ENCODE data around the gene APLF. TPM values are rescaled to one million over a fixed set of nuclear protein-coding genes. Genes with fewer than 3 reads are reported as not detected.
"Not testable (repeated sequence)": the region's sequence is repeated elsewhere in the genome, so short reads cannot be mapped to it uniquely, and the experiment has no call there.

APLF gene
- total RNA-seq, 1 donor from 2014 or later = 1.1 TPM

DNA sequence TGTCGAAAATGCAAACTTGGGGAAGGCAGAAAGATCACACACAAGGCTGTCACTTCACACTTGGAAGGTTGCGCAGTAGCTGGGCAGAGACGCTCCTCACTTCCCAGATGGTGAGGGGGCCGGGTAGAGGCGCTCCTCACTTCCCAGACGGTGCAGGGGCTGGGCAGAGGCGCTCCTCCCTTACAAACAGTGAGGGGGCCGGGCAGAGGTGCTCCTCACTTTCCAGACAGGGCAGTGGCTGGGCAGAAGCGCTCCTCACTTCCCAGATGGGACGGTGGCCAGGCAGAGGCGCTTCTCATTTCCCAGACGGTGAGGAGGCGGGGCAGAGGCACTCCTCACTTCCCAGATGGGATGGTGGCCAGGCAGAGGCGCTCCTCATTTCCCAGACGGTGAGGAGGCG lies 59.6 kb downstream of the APLF start:
- ATAC-seq; DNase-seq (ENCODE audit: low spot score): not testable (repeated sequence)

DNA sequence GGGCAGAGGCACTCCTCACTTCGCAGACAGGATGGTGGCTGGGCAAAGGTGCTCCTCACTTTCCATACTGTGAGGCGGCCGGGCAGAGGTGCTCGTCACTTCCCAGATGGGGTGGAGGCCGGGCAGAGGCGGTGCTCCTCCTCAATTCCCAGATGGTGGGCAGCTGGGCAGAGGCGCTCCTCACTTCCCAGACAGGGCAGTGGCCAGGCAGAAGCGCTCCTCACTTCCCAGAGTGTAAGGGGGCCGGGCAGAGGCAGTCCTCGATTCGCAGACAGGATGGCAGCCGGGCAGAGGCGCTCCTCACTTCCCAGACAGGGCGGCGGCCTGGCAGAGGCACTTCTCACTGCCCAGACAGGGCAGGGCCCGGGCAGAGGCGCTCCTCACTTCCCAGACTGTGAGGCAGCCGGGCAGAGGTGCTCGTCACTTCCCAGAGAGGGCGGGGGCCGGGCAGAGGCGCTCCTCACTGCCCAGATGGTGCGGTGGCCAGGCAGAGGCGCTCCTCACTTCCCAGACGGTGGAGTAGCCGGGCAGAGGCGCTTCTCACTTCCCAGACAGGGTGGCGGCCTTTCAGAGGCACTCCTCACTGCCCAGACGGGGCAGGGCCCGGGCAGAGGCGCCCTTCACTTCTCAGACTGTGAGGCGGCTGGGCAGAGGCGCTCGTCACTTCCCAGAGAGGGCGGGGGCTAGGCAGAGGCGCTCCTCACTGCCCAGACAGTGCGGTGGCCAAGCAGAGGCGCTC lies 60.1 kb downstream of the APLF start:
- not testable (repeated sequence) for ATAC-seq; DNase-seq (ENCODE audit: low spot score)

DNA sequence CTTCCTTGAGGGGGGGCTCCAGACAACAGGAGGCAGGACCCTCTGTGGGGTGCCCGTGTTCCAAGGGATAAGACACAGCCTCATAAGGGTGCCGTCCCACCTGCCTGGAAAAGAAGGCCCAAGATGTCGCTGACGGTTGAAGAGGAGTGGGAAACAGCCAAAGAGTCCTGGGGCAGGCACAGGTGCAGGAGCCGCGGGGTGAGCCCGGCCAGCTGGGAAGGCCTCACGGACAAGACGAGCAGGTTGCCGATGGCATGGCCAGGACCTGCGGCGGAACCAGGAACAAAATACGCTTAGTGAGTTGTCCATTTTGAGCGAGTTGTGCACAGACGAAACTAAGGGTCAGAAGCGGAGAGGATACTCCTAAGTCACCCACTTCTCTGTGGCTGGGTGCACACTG lies 61.8 kb downstream of the APLF start:
- not testable (repeated sequence) for DNase-seq (ENCODE audit: low spot score); ATAC-seq

DNA sequence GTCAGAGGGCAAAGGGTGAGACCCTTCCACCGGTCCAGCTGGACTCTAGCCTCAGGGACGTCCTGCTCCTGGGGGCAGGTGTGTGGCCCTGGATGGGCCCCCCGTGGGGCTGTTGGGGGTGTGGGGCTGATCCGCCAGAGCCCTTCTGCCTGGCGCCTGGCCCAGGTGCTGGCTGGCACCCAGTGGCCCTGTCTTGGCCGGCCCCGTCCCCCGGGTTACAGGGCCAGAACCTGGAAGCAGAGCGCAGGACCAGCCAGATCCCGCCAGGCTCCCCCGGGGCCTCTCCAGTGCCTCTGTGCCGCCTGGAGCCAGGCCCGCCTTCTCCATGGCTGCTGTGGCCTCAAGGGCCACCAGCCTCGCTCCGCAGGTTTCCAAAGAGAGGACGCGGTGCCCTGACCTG lies 62.3 kb downstream of the APLF start:
- DNase-seq (ENCODE audit: low spot score); ATAC-seq: not testable (repeated sequence)

DNA sequence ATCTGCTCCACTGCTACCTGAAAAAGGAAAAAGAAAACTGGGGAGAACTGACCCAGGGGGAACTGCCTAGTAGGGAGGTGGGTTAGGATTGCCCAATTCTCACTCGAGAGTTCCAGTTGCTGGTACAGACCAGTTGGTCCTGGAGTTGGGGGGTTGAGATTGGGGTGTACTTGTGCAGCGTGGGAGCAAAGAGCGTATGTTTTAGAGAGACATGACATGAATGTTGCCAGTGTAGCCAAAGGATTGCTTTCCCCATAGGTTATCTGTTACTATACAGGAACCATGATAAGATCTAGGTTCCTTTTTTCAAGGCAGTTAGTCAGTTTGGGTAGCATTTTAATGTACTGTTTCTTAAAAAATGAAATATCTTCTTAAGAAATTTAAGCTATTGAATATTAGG lies 68.6 kb downstream of the APLF start:
- ATAC-seq (no peak), DNase-seq (ENCODE audit: low spot score) (no peak)

DNA sequence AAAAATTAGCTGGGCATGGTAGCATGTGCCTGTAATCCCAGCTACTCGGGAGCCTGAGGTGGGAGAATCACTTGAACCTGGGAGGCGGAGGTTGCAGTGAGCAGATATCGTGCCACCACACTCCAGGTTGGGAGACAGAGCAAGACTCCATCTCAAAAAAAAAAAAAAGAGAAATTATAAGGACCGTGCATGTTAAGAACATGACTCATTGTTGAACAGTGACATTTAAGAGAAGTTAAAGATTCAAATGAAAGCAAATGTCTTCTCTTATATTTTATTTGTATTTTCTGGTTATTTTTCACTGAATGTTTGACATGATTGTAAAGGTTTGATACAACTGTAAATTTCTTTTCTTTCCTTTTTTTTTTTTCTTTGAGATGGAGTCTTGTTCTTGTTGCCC lies 69.6 kb downstream of the APLF start:
- ATAC-seq (no peak), DNase-seq (ENCODE audit: low spot score) (no peak)

DNA sequence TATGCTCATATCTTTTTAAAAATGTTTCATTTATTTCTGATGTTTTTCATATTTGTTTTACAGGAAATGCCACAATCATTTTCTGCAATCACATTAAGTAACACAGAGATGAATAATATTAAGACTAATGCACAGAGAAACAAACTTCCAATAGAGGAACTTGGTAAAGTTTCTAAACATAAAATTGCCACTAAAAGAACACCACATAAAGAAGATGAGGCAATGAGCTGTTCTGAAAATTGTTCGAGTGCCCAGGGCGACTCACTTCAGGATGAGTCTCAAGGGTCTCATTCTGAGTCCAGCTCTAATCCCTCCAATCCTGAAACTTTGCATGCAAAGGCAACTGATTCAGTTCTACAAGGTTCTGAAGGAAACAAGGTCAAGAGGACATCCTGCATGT lies 70.4 kb downstream of the APLF start:
- ATAC-seq (no peak), DNase-seq (ENCODE audit: low spot score) (no peak)

DNA sequence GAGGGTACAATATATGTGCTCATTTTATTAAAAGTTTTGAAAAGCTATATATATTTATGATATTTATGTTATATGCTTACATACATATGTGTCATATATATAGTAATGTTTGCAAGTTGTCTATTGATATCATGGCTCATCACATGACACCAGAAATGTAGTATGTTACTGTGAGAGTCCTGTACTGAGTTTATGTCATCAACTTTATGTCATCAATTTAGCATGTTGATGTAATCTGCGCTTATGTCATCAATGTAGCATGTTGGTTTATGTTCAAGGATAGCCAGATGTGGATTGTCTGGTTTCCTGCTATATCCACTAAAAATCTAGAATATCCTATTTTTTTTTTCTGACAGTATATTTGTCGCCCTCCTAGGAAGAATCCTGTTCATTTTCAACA lies 77.4 kb downstream of the APLF start:
- ATAC-seq = no peak
- no peak for DNase-seq (ENCODE audit: low spot score)

DNA sequence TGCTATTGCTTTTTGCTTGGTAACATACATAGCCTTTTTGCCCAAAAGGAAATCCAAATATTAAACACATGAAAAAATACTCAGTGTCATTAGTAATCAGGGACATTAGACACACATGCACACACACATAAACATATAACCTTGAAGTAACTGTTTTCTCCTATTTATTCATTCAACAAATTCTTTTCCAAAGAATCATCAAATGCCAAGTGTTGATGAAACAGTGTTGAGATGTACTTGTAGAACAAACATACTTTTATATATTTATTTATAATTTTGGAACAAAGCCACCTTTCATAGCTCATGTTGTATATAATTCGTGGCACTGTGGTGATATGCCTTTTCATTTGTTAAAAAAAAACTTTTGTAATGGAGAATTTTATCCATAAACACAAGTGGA lies 81.0 kb downstream of the APLF start:
- DNase-seq (ENCODE audit: low spot score) = no peak
- no peak for ATAC-seq

DNA sequence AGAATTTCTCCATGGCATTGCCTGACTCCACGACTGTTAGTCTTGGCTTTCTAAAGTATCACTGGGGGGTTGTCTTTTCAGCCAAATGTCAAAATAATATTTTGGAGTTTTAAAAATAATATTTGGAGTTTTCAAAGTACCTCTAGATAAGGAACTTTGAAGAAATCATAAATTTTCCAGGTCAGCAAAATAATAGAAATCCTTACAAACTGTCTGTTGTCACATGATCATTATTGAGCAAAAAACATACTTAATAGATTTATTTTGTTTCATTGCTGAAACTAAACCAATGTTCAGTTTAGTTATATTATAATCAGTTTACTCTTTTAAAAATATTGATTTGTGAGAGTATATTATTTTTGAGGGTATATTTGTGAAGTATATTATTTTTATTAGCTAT lies 85.7 kb downstream of the APLF start:
- DNase-seq (ENCODE audit: low spot score) (no peak), ATAC-seq (no peak)

DNA sequence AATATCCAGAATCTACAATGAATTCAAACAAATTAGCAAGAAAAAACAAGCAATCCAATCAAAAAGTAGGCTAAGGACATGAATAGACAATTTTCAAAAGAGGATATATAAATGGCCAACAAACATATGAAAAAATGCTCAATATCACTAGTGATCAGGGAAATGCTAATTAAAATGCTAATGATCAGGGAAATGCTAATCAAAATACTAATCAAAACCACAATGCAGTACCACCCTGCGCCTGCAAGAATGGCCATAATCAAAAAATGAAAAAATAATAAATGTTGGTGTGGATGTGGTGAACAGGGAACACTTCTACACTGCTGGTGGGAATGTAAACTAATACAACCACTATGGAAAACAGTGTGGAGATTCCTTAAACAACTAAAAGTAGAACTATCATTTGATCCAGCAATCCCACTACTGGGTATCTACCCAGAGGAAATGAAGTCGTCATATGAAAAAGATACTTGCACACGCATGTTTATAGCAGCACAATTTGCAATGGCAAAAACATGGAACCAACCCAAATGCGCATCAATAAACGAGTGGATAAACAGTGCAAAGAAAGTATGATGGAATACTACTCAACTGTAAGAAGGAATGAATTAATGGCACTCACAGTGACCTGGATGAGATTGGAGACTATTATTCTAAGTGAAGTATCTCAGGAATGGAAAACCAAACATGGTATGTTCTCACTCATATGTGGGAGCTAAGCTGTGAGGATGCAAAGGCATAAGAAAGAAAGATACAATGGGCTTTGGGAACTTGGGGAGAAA lies 88.2 kb downstream of the APLF start:
- ATAC-seq; DNase-seq (ENCODE audit: low spot score): not testable (repeated sequence)

DNA sequence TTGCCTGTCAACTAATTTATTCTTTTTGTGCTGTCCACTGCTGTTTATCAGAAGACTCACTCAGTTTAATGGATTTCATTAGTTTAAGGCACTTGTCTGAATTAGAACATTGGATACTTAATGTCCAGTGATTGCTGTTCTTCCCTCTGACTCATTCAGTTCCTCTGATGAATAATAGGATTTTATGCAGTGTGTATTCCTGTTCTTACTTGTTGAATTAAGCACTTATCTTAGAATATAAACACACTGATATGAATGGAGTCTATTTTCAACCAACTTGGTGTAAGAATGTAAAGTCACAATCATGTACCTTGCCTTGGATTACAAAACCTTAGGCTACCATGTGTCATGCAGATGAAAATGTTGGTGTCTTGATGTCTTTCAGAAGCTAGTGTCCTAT lies 89.0 kb downstream of the APLF start:
- ATAC-seq (no peak), DNase-seq (ENCODE audit: low spot score) (no peak)

DNA sequence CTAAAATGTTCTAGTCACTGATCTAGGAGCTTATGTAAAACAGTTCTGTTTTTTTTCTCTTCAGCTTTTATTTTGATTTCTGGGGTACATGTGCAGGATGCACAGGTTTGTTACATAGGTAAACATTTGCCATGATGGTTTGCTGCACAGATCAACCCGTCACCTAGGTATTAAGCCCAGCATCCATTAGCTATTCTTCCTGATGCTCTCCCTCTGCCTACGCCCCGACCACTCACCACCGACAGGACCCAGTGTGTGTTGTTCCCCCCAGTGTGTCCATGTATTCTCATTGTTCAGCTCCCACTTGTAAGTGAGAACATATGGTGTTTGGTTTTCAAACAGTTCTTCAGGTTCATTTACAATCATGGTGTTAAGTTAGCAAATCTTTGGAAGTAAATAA lies 91.2 kb downstream of the APLF start:
- DNase-seq (ENCODE audit: low spot score) (no peak), ATAC-seq (no peak)

DNA sequence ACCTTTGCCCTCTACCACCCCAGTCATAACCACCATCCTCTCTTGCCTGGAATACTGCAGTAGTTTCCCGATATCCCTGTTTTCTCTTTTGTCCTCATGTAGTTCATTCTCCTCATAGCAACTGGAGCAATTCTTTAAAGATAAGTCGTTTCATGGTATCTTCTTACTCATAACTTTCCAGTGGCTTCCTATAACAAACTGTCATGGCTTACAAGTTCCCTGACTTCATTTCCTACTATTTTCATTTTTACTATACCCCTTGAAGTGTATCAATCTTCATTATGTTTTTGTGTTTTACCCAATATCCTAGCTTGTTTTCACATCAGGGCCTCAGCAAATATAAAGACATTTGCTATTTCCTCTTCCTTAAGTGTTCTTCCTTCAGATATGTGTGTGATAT lies 92.3 kb downstream of the APLF start:
- no peak for DNase-seq (ENCODE audit: low spot score)
- ATAC-seq = no peak

DNA sequence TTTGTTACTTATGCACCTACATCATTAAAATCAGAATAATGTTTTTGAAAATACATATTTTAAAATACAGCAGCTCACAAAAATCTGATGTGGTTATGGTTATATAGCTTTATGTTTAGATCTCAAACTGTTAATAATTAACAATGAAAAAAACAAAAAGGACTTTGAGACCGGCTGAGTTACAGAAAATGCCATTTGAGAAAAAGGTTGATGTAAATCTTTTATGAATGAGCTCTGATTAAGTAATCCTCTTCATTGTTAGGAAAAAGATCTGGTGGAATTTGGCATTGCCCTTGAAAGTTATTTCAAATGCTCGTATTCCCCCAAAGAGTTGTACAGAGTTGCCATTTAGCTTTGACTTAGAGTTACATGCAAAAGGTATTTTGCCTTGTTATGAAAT lies 93.2 kb downstream of the APLF start:
- no peak for ATAC-seq
- DNase-seq (ENCODE audit: low spot score) = no peak

DNA sequence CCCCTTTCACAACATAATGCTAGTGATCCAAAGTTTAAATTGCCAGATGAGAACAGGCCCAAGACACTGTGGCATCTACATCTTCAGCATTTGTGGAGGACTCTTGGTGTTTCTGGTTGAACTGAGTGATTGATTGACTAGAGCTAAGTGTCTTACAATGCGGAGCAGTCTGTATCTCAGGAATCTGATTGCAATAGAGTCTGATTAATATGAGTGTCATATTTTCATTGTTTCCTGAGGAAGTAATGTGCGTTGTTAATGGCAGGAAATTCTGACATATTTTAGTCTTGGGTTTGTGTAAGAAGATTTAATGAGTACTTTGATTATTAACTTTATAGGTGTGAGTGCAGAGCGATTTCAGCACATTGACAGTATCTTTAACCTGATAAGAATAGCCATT lies 94.0 kb downstream of the APLF start:
- DNase-seq (ENCODE audit: low spot score) (no peak), ATAC-seq (no peak)

DNA sequence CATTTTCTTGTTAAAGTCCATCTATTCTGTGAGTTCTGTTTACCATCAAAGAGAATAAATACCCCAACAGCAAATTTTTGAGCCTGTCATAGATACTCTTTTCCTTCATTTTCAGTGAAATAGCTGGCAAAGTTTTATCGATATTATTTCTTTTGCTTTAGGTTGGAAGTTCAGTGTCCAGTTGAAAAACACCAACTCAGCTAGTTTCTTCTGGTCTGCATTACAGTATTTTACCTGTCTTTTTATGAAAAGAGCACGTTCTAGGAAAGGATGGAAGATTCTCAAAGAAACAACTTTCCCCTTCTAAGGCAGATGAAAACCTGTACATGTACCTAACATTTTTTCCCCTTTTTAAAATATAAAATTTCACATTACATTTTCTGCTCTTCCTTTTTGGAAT lies 95.5 kb downstream of the APLF start:
- ATAC-seq = no peak
- DNase-seq (ENCODE audit: low spot score) = no peak

DNA sequence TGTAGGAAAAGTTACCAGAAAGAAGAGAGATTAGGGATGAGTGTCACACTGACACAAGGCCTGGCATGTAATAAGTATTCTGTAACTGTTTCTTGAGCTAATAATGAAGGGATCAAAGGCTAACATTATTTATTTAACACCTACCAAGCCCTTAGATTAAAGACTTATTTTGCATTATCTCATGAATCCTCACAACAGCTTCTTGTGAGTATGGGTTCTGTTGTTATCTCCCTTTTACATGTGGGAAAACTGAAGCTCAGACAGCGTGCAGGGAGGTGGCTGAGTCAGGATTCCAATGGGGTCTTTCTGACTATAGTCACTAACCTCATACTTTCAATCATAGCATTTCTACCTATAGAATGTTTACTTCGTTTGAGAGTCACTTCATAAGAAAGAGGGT lies 97.0 kb downstream of the APLF start:
- DNase-seq (ENCODE audit: low spot score) (no peak), ATAC-seq (no peak)

DNA sequence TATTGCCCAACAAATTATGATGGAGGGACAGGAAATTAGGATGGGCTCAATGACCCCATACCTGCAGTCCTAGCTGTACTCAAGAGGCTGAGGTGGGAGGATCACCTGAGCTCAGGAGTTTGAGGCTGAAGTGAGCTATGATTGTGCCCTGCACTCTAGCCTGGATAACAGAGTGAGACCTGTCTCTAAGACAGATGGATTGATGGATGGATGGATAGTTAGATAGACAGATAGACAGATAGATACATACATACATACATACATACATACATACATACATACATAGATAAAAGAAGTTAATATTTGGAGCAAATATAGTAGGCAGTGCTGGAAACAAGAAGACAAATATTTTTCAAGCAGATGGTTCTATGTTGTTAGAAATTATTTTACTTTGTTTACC lies 97.9 kb downstream of the APLF start:
- DNase-seq (ENCODE audit: low spot score) (no peak), ATAC-seq (no peak)

DNA sequence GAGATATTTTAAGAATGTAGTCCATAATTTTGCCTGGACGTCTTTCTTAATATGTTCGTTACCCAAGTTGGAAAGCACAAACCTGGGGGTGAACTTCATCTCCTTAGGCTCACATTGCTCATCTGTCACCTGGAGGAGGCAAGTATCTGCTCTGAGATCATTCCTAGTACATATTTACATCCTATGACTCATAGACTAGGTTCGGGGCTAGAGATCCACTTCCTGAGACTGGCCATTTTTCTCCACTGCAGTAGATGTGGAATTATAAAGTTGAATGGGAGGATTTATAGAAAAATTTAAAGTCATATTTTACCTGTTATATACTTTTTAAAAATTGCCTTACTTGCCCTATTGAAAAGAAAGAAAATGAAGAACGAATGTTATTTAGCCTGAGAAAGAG lies 98.5 kb downstream of the APLF start:
- DNase-seq (ENCODE audit: low spot score) (no peak), ATAC-seq (no peak)

DNA sequence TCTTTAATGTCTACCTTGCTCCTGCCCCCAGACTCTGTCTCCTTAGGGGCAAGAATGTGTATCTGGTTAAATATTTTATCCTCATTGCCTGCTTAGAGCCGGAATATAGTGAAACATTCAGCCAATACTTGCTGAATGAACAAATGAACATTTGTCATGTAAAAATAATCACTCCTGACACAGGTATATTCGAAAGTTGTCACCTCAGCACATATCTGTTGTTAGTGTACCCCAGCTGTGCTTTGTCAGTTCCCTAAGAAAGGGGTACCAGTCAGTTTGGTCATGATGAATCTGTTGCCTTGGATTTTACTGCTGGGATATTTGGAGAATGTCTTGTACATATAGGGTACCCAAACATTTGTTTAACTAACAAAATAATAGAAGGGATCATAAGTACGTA lies 99.0 kb downstream of the APLF start:
- ATAC-seq = no peak
- DNase-seq (ENCODE audit: low spot score) = no peak

DNA sequence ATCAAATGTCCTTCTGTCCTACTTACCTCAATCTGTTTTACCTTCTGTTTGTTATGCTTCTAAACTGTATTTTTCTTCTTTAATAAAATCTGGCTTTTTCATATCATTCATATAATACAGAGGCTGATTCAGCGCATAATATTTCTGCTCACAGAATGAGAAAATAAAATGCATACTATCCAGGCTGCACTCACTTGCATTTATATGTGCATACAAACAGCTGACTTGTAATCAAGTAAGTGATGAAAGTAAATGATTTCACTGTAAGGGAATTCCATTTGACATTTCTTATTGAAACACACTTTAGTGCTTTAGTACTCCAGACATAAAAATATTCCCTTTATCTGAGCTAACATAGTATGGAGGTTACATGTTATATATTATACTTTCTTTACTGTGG lies 100.7 kb downstream of the APLF start:
- ATAC-seq (no peak), DNase-seq (ENCODE audit: low spot score) (no peak)

DNA sequence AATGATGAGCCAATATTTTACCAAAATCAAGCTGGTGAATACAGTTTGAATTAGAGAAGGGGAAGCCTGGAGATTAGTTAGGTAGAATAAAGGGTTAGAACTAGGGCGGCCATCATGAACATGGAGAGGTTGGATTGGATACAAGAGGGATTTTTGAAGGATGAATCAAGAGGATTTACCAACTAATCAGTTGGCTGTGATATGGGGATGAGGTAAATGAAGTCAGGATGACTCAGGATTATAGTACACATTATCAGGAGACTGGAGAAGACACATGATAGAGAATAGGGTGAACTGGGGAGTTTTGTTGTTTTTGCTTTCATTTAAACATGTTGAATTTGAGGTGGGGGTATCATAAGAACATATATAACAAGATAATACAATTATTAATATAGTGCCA lies 102.2 kb downstream of the APLF start:
- ATAC-seq (no peak), DNase-seq (ENCODE audit: low spot score) (no peak)
